ENCODE measurements around the gene IL1RAPL1. TPM values are rescaled to one million over a fixed set of nuclear protein-coding genes. Genes with fewer than 3 reads are reported as not detected.

IL1RAPL1 gene
- total RNA-seq, 3 donors from 2014 or later = 0.16 to 0.44 TPM; not detected in 1

DNA sequence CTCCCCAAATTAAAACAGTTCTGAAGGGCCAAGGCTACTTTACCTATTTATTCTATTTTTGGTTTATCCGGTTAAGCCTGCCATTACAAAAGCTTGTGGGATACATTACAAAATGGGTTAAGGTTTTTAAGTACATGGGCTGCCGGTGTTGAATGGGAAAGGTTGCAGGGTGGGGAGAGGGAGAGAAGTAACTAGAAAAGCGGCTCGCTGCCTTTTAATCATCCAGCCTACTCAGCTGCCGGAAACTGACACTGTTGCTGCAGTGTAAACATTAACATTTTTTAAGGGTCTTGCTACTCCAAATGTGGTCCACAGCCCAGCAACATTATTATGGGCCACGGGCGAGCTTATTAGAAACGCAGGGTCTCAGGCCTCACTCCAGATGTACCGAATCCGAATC is 1.5 kb upstream of the IL1RAPL1 start:
- Histone ChIP-seq H3K27me3 (peaks cover 0 to 58% of the 10 kb centered on the region in 2 donors), H3K4me1 (no peaks in the 10 kb centered on the region), H3K9me3 (no peaks in the 10 kb centered on the region), H3K4me3 (peak overlapping the region in 2 of 3 donors; percentile 37 to 53), H3K36me3 (no peaks in the 10 kb centered on the region), H3K27ac (no peak overlapping the region)
- no peak for DNase-seq (ENCODE audit: low spot score in 2 of 2)
- TF ChIP-seq, protein P1, sequence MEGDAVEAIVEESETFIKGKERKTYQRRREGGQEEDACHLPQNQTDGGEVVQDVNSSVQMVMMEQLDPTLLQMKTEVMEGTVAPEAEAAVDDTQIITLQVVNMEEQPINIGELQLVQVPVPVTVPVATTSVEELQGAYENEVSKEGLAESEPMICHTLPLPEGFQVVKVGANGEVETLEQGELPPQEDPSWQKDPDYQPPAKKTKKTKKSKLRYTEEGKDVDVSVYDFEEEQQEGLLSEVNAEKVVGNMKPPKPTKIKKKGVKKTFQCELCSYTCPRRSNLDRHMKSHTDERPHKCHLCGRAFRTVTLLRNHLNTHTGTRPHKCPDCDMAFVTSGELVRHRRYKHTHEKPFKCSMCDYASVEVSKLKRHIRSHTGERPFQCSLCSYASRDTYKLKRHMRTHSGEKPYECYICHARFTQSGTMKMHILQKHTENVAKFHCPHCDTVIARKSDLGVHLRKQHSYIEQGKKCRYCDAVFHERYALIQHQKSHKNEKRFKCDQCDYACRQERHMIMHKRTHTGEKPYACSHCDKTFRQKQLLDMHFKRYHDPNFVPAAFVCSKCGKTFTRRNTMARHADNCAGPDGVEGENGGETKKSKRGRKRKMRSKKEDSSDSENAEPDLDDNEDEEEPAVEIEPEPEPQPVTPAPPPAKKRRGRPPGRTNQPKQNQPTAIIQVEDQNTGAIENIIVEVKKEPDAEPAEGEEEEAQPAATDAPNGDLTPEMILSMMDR (IDR thresholded peaks at IDR 0.05) = no peak
- TF ChIP-seq POLR2AphosphoS5 (IDR thresholded peaks at IDR 0.05) = no peak
- TF ChIP-seq POLR2A (IDR thresholded peaks at IDR 0.05) = no peak
- intact Hi-C loops (cut with DNase I; ENCODE audit: low total_unique reads) = no loop called here

DNA sequence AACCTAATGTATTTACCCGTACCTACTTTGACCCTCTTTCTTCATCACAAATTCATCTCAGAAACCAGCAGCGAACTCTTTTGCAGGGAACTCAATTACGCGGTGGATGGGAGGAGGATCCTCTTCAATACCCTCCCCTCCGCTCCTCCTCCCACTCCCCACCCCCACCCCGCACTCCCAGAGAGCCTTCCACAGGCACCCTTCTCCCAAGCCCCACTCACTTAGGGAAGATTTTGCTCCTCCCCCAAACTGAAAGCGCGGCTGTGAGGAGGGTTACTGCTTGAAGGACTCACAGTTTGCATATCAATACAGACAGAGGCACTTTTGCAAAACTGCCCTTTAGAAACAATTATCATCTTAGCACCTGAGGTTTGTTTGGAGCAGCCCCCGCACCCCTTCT is 960 bp upstream of the IL1RAPL1 start:
- Histone ChIP-seq H3K27ac (no peak overlapping the region), H3K4me1 (no peaks in the 10 kb centered on the region), H3K36me3 (no peaks in the 10 kb centered on the region), H3K9me3 (no peaks in the 10 kb centered on the region), H3K4me3 (peak overlapping the region; percentile 17 to 53 (median 37)), H3K27me3 (peaks cover 0 to 58% of the 10 kb centered on the region in 2 donors)
- no peak for DNase-seq (ENCODE audit: low spot score in 2 of 2)
- TF ChIP-seq POLR2AphosphoS5 (IDR thresholded peaks at IDR 0.05) = no peak
- TF ChIP-seq, protein P1 (IDR thresholded peaks at IDR 0.05) = no peak
- no peak for TF ChIP-seq POLR2A (IDR thresholded peaks at IDR 0.05)
- intact Hi-C loops (cut with DNase I; ENCODE audit: low total_unique reads) = no loop called here

DNA sequence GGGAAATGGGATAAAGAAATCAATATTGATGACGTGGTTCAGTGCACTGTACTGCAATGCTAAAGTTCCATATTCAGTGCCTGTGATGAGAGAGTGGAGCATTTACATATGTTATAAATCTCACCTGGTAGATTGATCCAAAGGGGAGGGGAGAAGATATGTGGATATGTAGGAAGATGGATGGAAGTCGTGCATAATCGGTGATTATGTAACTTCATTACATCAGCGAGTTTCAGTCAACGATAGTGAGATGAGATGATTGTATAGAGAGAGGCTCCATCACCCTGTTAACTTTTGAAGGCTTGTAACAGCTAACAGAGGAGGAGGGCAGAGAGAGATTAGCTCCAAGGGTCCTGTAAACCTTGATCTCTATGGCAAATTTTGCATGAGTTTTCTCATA is 1.8 kb downstream of the IL1RAPL1 start:
- intact Hi-C loops (cut with DNase I; ENCODE audit: low total_unique reads) = no loop called here
- H3K27ac ChIP-seq = no peak overlapping the region

DNA sequence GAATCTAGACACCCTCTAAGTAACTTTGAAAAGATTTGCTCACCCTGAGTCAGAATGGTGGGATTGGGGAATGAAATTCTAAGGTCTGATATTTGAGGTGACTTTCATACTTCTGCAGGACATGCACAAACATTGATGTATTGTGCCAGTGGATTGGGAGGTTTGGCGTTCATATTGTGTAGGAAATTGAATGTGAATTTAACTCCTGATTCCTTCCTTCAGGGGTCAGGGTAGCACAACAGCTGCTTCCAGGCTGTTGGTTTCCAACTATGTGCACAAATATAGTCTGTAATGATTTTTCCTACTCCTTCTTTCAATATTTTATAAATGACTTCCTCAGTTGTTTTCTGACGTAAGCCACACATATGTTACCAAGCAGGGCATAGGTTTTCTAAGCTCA is 3.1 kb downstream of the IL1RAPL1 start:
- Histone ChIP-seq H3K9me3 (no peaks in the 10 kb centered on the region), H3K27me3 (peaks cover 0 to 49% of the 10 kb centered on the region in 2 donors), H3K4me3 (no peak overlapping the region), H3K4me1 (no peaks in the 10 kb centered on the region), H3K27ac (no peak overlapping the region), H3K36me3 (no peaks in the 10 kb centered on the region)
- no peak for DNase-seq (ENCODE audit: low spot score in 2 of 2)
- intact Hi-C loops (cut with DNase I; ENCODE audit: low total_unique reads) = no loop called here
- TF ChIP-seq POLR2A (IDR thresholded peaks at IDR 0.05) = no peak
- no peak for TF ChIP-seq POLR2AphosphoS5 (IDR thresholded peaks at IDR 0.05)
- TF ChIP-seq, protein P1 (IDR thresholded peaks at IDR 0.05) = no peak

More for the DNA sequence above, 1.8 kb downstream of the IL1RAPL1 start:
- Histone ChIP-seq H3K36me3 (no peaks in the 10 kb centered on the region), H3K27me3 (peaks cover 0 to 55% of the 10 kb centered on the region in 2 donors), H3K4me1 (no peaks in the 10 kb centered on the region), H3K4me3 (peak overlapping the region in 2 of 3 donors; percentile 11 to 15), H3K9me3 (no peaks in the 10 kb centered on the region)
- no peak for TF ChIP-seq POLR2AphosphoS5 (IDR thresholded peaks at IDR 0.05)
- TF ChIP-seq, protein P1 (IDR thresholded peaks at IDR 0.05) = no peak
- TF ChIP-seq POLR2A (IDR thresholded peaks at IDR 0.05) = no peak
- DNase-seq (ENCODE audit: low spot score in 2 of 2) = no peak

DNA sequence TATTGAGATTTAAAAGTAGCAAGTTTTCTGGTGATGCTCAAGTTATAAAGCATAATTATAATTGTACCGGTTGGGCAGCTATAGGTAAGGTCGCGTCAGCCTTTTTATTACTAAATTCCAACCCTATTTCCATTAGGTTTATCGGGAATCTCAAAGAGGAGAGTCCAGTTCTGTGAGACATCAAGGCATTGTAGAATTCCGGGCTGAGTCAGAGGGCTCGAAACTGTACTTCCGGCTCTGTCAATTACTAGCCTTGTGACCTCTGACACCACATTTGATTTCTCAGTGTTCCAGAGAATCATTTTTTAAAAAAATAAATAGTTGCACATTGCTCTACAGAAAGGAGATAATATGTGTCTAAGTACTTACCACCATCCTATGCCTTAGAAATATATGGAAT is 4.3 kb downstream of the IL1RAPL1 start:
- Histone ChIP-seq H3K4me1 (no peaks in the 10 kb centered on the region), H3K27ac (no peak overlapping the region), H3K36me3 (no peaks in the 10 kb centered on the region), H3K27me3 (peaks cover 0 to 42% of the 10 kb centered on the region in 2 donors), H3K4me3 (no peak overlapping the region), H3K9me3 (no peaks in the 10 kb centered on the region)
- DNase-seq (ENCODE audit: low spot score in 2 of 2) = no peak
- intact Hi-C loops (cut with DNase I; ENCODE audit: low total_unique reads) = no loop called here
- no peak for TF ChIP-seq POLR2AphosphoS5 (IDR thresholded peaks at IDR 0.05)
- TF ChIP-seq POLR2A (IDR thresholded peaks at IDR 0.05) = no peak
- TF ChIP-seq, protein P1 (IDR thresholded peaks at IDR 0.05) = no peak

All from breast epithelium (tissue), 4 donors.